HG03025 (cell line): ENCODE results near the gene KRTAP12-4.
"Not testable (repeated sequence)": the region's sequence is repeated elsewhere in the genome, so short reads cannot be mapped to it uniquely, and the experiment has no call there.

Experiments used
- ATAC-seq: cut with Tn5 transposase; IDR thresholded peaks from one replicate; pipeline ENCODE4 v1.9.1; 2021; ENCODE audit warnings: mild to moderate bottlenecking, moderate library complexity; ENCODE audit not compliant: unreplicated experiment, low FRiP score

The KRTAP12-4 gene

DNA sequence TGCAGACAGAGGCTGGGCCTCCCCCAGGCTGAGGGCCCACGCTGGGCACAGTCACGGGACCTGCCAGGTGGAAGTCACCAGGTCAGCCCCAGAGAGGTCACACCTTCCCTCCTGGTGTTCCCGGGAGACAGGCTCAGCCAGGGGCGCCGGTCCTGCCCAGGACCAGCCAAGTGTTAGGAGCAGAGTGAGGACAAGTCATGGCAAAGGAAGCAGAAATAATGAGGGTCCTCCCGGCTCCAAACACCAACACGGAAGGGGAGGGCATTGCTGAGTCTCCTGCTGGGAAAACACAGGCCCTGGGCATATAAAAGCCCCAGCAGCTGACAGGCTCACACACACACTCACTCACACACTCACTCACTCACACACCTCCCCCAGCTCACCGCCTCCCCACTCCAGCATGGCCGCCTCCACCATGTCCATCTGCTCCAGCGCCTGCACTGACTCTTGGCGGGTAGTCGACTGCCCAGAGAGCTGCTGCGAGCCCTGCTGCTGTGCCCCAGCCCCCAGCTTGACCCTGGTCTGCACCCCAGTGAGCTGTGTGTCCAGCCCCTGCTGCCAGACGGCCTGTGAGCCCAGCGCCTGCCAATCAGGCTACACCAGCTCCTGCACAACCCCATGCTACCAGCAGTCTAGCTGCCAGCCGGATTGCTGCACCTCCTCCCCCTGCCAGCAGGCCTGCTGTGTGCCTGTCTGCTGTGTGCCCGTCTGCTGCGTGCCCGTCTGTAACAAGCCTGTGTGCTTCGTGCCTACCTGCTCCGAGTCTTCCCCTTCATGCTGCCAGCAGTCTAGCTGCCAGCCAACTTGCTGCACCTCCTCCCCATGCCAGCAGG, 17.2 kb downstream of the KRTAP12-4 start, which contains the start of gene KRTAP10-10:
KRTAP10-10 (plus strand) TSS at position 339 of the 833 bp plus-strand sequence; CDS start at position 401, 62 bp downstream.
- ATAC-seq, result no peak

DNA sequence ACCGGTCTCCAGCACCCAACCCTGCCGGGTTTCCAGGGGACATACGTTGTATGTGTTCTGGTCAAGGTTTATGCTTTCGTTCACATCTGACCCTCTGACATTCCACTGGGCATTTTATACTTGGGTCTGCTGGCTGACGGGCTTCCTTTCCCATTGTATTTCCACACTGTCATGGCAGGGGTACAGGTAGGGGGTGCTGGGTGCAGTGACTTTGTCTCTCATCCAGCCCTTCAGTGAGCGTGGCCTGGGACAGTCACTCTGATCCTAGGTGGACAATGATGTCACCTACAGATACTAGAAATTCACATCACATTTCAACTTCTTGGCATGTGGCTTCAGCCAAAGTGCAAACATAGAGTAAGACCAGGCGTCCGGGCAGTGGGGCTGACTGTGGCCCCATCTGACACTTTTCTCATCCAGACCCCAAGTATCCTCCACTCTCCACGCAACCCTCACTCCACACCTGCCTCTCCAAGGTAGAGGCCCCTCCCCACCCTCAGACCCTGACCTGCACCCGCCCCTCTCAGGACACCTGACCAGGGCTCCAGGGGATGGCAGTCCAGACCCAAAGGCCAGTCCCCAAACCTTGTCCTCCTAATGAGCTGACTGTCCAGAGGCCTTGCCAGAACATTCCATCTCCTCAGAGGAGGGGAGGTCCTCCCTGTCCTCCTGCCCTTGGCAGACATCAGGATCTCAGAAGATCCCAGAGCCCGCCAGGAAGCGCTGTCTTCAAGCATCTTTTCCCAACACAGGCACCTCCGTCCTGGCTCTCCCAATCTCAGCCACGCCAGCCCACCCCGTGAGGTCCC, 18.0 kb downstream of the KRTAP12-4 start:
- no peak for ATAC-seq

DNA sequence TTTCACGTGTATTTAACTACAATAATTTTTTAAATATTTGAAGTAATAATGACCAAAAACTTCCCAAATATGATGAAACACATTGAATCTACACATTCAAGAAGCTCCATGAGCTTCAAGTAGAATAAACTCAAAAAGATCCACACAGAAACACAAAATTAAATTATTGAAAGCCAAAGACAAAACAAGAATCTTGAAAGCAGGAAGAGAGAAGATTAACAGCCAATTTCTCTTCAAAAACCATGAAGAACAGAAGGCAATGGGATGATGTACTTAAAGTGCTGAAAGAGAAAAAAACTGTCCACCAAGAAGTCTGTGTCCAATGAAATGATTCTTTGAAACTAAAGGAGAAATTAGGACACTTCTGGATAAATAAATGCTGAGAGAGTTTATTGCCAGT, 22.4 kb downstream of the KRTAP12-4 start:
- ATAC-seq, result no peak

DNA sequence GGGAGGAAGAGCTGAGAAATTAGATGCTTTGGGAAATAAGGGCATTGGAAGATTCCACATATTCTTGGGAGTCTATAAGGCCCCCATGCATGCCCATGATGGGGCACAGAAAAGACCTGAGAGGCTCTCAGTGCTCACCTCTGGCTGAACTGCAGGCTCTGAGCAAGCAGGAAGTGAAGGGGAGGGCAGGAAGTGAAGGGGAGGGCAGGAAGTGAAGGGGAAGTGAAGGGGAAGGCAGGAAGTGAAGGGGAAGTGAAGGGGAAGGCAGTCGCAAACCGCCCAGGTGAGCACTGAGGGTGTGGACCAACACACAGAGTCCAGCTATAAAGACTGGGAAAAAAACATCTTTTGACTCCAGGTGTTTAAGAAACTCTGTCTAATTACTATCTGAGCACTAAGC, 24.0 kb downstream of the KRTAP12-4 start:
- ATAC-seq, result no peak

DNA sequence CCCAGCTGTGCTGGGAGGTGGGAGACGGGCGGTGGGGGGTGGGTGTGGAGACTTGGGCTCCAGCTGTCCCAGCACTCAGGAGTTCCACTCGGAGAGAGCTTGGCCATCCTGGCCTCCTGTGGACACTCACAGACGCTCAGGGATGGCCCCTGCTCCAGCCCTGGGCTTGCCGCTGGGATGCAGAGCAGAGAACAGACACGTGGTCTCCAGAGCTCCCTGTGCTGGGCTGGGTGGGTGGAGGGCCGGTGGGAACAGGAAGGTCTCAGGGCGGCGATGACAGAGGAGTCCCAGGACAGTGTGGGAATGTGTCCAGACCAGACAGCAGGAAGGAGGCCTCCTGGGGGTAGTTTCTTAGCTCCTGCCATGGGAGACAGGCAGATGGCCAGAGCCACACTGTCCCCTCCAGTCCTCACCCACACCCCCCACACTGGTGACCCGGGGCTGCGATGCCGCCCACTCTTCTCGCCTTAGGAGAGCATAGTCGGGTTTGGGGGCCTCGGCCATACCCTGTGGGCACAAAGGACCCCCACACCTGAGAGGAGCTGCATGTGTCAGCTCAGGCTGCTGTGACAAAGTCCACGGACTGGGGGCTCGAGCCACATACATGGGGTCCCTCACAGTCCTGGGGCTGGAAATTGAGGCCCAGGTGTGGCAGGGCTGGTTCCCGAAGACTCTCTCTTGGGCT, 25.6 kb downstream of the KRTAP12-4 start:
- no peak for ATAC-seq

DNA sequence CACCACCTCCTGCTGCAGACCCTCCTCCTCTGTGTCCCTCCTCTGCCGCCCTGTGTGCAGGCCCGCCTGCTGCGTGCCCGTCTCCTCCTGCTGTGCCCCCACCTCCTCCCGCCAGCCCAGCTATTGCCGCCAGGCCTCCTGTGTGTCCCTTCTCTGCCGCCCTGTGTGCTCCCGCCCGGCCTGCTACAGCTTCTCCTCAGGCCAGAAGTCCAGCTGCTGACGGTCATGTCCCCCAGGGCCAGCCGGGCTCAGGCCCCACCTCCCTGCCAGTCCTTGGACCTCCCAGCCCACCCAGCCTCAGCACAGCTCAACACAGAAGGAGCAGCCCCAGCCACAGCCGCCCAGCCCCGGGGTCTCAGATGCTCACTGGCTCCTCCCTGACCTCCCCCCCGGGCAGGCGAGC, 26.6 kb downstream of the KRTAP12-4 start:
- not testable (repeated sequence) for ATAC-seq

DNA sequence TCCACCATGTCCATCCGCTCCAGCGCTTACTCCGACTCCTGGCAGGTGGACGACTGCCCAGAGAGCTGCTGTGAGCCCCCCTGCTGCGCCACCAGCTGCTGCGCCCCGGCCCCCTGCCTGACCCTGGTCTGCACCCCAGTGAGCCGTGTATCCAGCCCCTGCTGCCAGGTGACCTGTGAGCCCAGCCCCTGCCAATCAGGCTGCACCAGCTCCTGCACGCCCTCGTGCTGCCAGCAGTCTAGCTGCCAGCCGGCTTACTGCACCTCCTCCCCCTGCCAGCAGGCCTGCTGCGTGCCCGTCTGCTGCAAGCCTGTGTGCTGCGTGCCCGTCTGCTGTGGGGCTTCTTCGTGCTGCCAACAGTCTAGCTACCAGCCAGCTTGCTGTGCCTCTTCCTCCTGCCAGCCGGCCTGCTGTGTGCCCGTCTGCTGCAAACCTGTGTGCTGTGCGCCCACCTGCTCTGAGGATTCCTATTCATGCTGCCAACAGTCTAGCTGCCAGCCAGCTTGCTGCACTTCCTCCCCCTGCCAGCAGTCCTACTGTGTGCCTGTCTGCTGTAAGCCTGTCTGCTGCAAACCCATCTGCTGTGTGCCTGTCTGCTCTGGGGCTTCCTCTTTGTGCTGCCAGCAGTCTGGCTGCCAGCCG, 27.2 kb downstream of the KRTAP12-4 start:
- ATAC-seq, result not testable (repeated sequence)

DNA sequence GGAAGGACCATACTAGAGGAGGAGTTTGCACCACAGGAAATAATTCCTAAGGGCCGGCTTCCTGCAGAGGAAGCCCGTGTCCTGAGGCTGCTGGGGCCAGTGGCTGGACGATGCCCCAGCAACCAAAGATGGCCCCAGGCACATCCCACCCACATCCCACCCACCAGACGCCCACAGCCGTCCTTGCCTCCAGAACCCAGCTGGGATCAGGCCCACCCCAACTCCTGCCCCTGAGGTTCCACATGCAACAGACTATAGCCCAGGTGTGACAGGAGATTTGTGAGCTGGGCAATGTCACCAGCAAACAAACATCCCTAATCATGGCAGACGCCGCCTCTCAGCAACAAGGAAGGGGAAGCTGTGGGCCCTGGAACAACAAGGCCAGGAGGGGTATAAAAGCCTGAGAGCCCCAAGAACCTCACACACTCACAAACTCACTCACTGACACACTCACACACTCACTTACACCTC, 27.8 kb downstream of the KRTAP12-4 start, which contains the start of gene KRTAP10-9:
KRTAP10-9 (plus strand) TSS at position 421 of the 471 bp plus-strand sequence. CDS start 79 bp downstream, outside the sequence.
- ATAC-seq, result no peak

DNA sequence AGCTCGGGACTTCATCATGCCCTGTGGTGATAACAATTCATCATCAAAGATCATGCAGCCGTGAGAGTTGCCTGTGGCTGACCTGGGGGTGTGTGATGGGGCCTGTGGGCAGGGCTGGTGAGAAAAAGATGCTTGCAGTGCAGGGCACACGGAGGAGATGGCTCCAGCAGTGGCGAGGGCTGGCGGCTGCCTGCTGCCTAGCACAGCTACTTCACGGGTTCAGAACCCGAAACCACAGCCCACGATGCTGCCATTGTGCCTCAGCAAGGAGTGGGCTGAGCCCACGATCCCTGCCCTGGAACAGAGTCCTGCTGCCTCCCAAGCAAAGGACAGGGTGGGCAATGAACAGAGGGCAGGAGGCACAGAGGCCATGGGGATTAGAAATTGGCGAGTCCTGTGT, 28.2 kb downstream of the KRTAP12-4 start:
- no peak for ATAC-seq

DNA sequence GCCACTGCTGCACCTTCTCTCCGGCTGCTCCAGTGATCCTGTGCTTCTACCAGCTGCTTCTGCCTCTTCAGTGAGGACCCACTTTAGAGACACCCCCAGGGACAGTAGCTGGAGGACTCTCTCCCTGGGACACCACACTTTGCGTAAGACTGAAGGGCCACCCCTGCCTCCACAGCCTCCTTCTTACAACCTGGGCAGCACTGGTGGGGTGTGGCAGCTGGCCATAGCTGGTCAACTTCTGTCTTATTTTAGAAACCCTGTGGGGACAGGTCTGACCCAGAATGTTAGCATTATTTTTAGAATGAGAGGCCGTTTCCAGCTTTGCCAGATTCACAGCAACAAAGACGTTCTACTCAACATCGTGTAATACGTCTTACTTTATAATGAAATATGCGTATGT, 28.7 kb downstream of the KRTAP12-4 start:
- no peak for ATAC-seq

DNA sequence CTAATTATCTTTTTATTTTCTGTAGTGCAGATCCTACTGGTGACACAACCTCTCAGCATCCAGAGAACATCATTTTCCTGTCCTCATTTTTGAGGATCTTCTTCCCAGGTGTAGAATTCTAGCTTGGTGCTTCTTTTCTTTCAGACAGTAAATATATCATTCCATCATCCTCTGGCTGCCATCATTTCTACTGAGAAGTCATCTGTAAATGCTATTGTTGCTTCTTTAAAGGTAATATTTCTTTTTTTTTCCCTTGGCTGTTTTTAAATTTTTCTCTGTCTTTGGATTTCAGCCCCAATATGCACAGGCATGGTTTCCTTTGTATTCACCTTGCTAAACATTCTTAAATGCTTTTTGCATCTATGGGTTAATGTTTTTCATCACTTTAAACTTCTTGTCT, 30.9 kb downstream of the KRTAP12-4 start:
- ATAC-seq, result no peak

DNA sequence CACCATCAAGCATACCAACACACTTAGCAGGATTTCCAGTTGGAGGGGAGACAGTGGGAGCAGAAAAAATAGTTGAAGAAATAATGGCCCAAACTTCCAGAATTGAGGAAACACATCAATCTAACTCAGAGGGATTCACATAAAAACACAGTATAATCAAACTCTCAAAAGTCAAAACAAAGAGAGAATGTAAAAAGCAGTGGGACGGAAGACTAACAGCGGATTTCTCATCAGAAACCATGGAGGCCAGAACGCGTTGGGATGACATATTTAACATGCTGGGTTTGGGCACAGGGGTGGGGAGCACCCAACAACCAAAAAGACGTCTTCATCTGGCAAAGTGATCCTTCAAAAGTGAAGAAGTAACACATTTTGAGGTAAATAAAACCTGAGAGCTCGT, 34.6 kb downstream of the KRTAP12-4 start:
- ATAC-seq, result no peak

DNA sequence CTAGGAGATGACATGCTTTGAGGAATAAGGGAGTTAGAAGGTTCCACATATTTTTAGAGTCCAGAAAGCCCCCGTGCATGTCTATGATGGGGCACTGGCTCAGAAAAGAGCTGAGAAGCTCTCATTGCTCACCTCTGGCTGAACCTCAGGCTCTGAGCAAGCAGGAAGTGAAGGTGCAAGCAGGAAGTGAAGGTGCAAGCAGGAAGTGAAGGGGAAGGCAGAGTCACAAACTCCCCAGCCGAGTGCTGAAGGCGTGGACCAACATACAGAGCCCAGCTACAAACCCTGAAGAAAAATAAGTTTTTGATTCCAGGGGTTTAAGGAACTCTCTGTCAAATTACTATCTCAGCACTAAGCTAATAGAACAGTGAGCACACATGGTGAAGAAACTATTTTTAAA, 35.5 kb downstream of the KRTAP12-4 start:
- no peak for ATAC-seq

DNA sequence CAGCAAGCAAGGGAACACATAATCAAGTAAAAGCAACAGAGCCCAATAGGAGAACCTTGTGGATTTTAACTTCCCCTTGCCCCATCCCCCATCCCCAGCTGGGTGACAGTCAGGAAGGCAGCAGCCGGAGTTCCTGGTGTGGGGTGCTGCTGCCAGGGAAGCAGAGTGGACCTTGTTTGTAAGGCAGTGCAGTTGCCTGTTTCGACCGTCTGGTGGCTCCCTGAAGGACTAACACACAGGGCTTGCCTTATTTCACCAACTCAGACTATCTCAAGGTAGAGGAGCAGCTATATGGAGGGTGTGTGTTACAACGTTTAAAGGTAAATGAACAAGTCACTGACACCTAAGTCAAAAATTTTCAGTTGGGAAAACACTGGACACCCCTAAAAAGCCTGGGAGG, 36.0 kb downstream of the KRTAP12-4 start:
- ATAC-seq, result no peak

DNA sequence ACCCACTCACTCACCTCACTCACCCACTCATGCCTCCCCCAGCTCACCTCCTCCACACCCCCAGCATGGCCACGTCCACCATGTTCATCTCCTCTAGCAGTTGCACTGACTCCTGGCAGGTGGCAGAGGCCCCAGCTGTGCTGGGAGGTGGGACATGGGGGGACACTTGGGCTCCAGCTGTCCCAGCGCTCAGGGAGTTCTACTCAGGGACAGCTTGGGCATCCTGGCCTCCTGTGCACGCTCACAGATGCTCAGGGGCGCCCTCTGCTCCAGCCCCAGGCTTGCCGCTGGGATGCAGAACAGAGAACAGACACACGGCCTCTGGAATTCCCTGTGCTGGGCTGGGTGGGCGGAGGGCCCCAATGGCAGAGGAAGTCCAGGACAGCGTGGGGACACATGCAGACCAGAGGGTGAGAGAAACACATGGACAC, 37.4 kb downstream of the KRTAP12-4 start:
- ATAC-seq, result no peak

DNA sequence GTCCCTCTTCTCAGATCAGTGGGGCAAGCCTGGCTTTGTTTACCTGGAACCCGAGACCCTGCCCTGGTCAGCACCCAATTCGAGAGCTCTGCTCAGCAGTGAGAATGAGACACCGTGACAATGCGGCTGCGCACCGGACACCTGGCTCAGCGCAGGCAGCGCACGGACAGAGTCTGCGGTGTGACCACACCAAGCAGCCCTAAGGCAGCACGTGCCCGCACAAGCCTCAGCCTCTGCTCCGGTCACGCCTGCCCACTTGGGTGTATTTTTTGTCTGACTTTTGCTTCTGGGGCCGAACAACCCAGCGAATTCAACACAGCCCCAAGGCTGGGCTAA, 37.9 kb downstream of the KRTAP12-4 start:
- no peak for ATAC-seq

DNA sequence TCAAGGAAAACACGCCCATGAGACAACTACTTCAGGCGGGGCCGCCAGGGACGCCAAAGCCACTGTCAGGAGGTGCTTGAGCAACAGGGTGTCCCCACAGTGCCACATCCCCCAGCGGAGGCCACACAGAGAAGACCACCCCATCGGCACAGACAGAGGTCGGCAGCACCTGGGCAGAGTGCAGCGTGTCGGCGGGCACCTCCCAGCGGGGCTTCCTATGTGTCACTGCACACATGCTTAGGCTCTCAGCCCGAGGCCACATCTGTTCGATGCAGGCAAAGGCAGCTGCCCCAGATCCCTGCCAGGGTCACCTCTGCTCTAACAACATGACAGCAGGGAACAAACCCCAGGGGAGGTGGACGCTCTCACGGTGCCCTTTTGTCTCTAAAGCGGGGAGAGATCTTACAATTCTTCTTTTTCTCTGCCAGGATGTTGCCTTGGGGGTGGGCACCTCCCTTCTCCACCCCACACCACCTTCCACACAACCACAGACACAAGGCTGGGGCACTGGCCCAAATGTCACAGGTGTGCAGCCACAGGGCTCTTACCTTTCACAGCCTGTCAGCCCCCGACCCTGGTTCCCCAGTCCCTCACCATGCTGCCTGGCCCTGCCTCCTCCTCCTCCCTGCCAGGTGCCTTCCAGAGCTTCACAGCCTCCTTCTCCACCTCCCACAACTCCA, 38.4 kb downstream of the KRTAP12-4 start:
- no peak for ATAC-seq

DNA sequence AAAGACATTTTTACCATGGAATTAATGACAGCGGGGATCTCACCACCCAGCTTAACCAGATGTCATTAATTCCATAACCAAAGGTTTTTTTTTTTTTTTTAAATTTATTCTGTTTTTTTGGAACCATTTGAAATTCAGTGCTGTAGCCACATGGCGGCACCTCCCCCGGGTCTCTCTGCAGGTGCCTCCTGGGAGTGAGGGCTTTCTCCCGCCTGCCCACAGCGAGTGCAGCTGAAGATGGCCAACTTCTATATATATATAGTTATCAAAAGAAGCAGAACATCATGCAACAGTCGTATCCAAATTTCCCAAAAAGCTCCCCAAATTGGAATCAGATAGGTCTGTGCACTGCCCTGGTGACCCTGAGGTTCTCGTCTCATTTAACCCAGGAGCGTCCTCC, 39.0 kb downstream of the KRTAP12-4 start:
- ATAC-seq, result no peak

DNA sequence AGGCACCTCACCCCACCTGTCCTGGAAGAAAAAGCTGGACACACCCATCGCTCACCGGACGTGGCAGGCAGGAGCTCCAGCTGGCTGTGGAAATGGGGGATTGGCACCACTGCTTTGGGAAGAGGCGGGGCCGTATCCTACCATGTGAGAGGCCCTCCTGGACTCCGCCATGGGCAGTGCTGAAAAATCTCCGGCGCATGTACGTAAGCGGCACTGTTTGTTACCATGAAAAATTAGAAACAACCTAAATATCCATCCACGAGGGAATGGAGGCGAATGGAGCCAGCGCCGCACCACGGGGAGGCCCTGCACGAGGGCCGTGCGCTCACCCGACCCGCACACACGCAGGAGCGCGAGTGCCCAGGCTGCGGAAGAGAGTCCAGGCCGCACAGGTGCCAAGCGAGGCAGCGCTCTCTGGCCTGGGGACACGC, 39.5 kb downstream of the KRTAP12-4 start:
- no peak for ATAC-seq

DNA sequence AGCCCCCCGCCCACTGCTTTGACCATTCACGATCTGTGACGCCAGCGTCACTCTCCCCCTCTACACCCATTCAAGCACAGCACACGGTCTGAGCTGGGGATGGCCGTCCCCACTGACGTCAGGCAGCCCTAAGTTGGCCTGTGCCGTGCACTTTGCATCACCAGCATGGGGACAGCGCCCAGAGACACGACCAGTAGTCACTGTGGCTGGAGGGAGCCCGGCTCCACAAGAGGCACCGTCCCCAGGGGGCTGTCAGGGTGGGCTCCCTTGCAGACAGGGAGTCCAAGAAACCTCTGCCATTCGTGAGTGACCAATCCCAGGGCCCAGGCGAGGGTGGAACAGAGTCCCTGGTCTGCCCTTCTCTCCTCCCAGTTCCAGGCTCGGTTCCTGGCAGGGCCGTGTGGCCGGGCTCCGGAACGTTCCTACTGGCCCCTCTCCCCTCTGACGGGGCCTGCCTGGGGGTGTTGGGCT, 40.3 kb downstream of the KRTAP12-4 start:
- no peak for ATAC-seq
